Loucy (cell line): ENCODE data around the gene AGAP5.

ENCODE experiments used
- CTCF ChIP-seq: fragments of 200-600 bp; sonication (generic); conservative IDR thresholded peaks from 2 replicates; pipeline ENCODE4 v1.5.1; 2014; ENCODE audit warnings: mild to moderate bottlenecking, antibody characterized with exemption, low read length
- EZH2phosphoT487 ChIP-seq: fragments of 200-600 bp; IDR thresholded peaks from 2 replicates; pipeline ENCODE4 v1.6.1; 2018; ENCODE audit warnings: antibody characterized with exemption, mild to moderate bottlenecking, moderate library complexity, borderline replicate concordance

GRCh38 chr10:73743327-73743904, 45.5 kb upstream of the AGAP5 start:
- TF ChIP-seq CTCF (no peak), EZH2phosphoT487 (no peak)
